ENCODE measurements around the gene ZBTB7B.
A peak's percentile ranks its signal among the peaks of the same experiment; 100 is the strongest.

Gene ZBTB7B

GRCh38 chr1:155062702-155063411 is 60.3 kb downstream of the ZBTB7B start:
- DNase-seq: peak; percentile 80

GRCh38 chr1:155063550-155064110 is 61.0 kb downstream of the ZBTB7B start, which contains the start of gene EFNA4:
Gene EFNA4 (plus strand): TSS chr1:155063740. CDS start chr1:155063824, 84 bp downstream.
- peak; percentile 82 for DNase-seq

GRCh38 chr1:155064111-155064831 is 61.7 kb downstream of the ZBTB7B start:
- DNase-seq: no peak

- DNase-seq: no peak
These were observed 62.3 kb downstream of the ZBTB7B start for GRCh38 chr1:155064832-155065429.

GRCh38 chr1:155066777-155067176 is 64.2 kb downstream of the ZBTB7B start:
- no peak for DNase-seq
